22Rv1 (cell line): ENCODE measurements around the gene PCSK2.

Experiments
- CTCF ChIP-seq: fragments of 450-650 bp; IDR thresholded peaks from 2 replicates; pipeline ENCODE4 v1.5.1; 2017; ENCODE audit warnings: mild to moderate bottlenecking
- ZFX ChIP-seq: fragments of 450-650 bp; IDR thresholded peaks from 2 replicates; pipeline ENCODE4 v1.6.1; 2017; ENCODE audit warnings: antibody characterized with exemption, borderline replicate concordance

- TF ChIP-seq CTCF (no peak), ZFX (no peak)
These were observed 147.2 kb downstream of the PCSK2 start for GRCh38 chr20:17374086-17374485.
